SU-DHL-6 (cell line): ENCODE results near the gene TMEM164.

Experiments
- CTCF ChIP-seq: fragments of 200-600 bp; sonication (generic); IDR thresholded peaks from one replicate; pipeline ENCODE4 v1.5.1; 2017; ENCODE audit warnings: antibody characterized with exemption, mild to moderate bottlenecking, low read length, moderate library complexity; ENCODE audit not compliant: insufficient read depth, poor library complexity, severe bottlenecking
- EZH2phosphoT487 ChIP-seq: fragments of 200-600 bp; sonication (generic), shearing (Covaris generic); conservative IDR thresholded peaks from 2 replicates; pipeline ENCODE4 v1.6.1; 2018; ENCODE audit warnings: mild to moderate bottlenecking, antibody characterized with exemption, low read length, moderate library complexity, mixed read lengths

DNA sequence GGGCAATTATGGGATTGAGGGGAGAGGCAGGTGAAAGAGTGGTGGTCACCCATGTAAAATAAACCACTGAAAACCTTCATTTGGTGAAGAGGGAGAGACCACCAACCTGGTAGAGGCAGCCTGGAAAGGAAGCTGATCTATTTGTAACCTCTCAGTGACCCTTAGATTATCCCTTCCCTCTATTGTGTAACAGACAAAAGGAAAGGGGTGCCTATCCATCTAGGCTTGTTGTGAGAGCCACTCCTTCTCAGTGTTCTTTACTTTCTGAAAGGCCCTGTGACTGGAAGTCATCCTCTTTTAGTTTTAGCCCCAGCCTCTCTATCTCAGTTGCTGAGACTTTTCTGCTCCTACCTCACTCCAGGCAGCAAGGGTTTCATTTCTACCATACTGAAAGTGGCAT lies 142.4 kb downstream of the TMEM164 start:
- TF ChIP-seq CTCF = no peak
- no peak for TF ChIP-seq EZH2phosphoT487
